Measurements from ENCODE around the gene SUPT3H.

Gene SUPT3H

GRCh38 chr6:44843734-44844133 is 534.0 kb downstream of the SUPT3H start:
- no peak overlapping the region for H3K4me3 ChIP-seq (ENCODE audit: low read depth, low read length)
- DNase-seq (ENCODE audit: low read depth) = no peak
- TF ChIP-seq CTCF (conservative IDR thresholded peaks at IDR 0.05; ENCODE audit: low read depth, low read length) = no peak

- TF ChIP-seq CTCF (conservative IDR thresholded peaks at IDR 0.05; ENCODE audit: low read depth, low read length) = no peak
- no peak overlapping the region for H3K4me3 ChIP-seq (ENCODE audit: low read depth, low read length)
- no peak for DNase-seq (ENCODE audit: low read depth)
Measured at GRCh38 chr6:44842616-44843015, 535.1 kb downstream of the SUPT3H start.

- H3K4me3 ChIP-seq (ENCODE audit: low read depth, low read length) = no peak overlapping the region
- TF ChIP-seq CTCF (conservative IDR thresholded peaks at IDR 0.05; ENCODE audit: low read depth, low read length) = no peak
- no peak for DNase-seq (ENCODE audit: low read depth)
Measured at GRCh38 chr6:44841829-44842228, 535.9 kb downstream of the SUPT3H start.

- DNase-seq (ENCODE audit: low read depth) = no peak
- no peak overlapping the region for H3K4me3 ChIP-seq (ENCODE audit: low read depth, low read length)
- TF ChIP-seq CTCF (conservative IDR thresholded peaks at IDR 0.05; ENCODE audit: low read depth, low read length) = no peak
Measured at GRCh38 chr6:44837741-44838140, 540.0 kb downstream of the SUPT3H start.

- no peak overlapping the region for H3K4me3 ChIP-seq (ENCODE audit: low read depth, low read length)
- TF ChIP-seq CTCF (conservative IDR thresholded peaks at IDR 0.05; ENCODE audit: low read depth, low read length) = no peak
- no peak for DNase-seq (ENCODE audit: low read depth)
Measured at GRCh38 chr6:44837255-44837654, 540.5 kb downstream of the SUPT3H start.

GRCh38 chr6:44833248-44833647 is 544.5 kb downstream of the SUPT3H start:
- H3K4me3 ChIP-seq (ENCODE audit: low read depth, low read length) = no peak overlapping the region
- TF ChIP-seq CTCF (conservative IDR thresholded peaks at IDR 0.05; ENCODE audit: low read depth, low read length) = no peak

GRCh38 chr6:44831002-44831610 is 546.6 kb downstream of the SUPT3H start:
- H3K4me3 ChIP-seq (ENCODE audit: low read depth, low read length) = no peak overlapping the region
- DNase-seq (ENCODE audit: low read depth) = peak; percentile 46
- TF ChIP-seq CTCF (conservative IDR thresholded peaks at IDR 0.05; ENCODE audit: low read depth, low read length) = no peak

More at GRCh38 chr6:44833248-44833647, 544.5 kb downstream of the SUPT3H start:
- no peak for DNase-seq (ENCODE audit: low read depth)
